Colonic mucosa (tissue), 4 donors: ENCODE measurements around the gene DENND1A. TPM values are rescaled to one million over a fixed set of nuclear protein-coding genes. Genes with fewer than 3 reads are reported as not detected.

Experiments
- DNase-seq: peaks from one replicate; pipeline ENCODE4 v3.0.0-alpha.2; 2020
- H3K27ac ChIP-seq: fragments of 200-600 bp; one replicate; pipeline ENCODE4 v1.8.0; 2021
- H3K27me3 ChIP-seq: fragments of 200-600 bp; one replicate; pipeline ENCODE4 v1.8.0; 2021
- H3K36me3 ChIP-seq: fragments of 200-600 bp; one replicate; pipeline ENCODE4 v1.8.0; 2021
- H3K4me1 ChIP-seq: fragments of 200-600 bp; one replicate; pipeline ENCODE4 v1.8.0; 2021; ENCODE audit warnings: mild to moderate bottlenecking
- H3K4me3 ChIP-seq: fragments of 200-600 bp; one replicate; pipeline ENCODE4 v1.8.0; 2021
- H3K9ac ChIP-seq, 2 donors: one replicate each; pipeline ENCODE4 v1.7.0; 2013; ENCODE audit warnings: control low read depth in 2 of 2, low read depth in 2 of 2, low read length in 2 of 2
- H3K9me3 ChIP-seq: fragments of 200-600 bp; one replicate; pipeline ENCODE4 v1.8.0; 2021
- CTCF ChIP-seq: fragments of 200-600 bp; IDR thresholded peaks from one replicate; pipeline ENCODE4 v1.8.0; 2022; ENCODE audit warnings: antibody characterized with exemption, mild to moderate bottlenecking
- intact Hi-C: fragments of 100-400 bp; cut with DNase I; formaldehyde crosslinking; loops from one replicate; pipeline ENCODE4 v1.14.1; 2022
- total RNA-seq, 2 donors: library from RNA; stranded (reverse); fragmentation: NEBNext Ultra II Directional in 1 of 2; extraction: Animal tissue kit (Norgen Biotek cat#: 25700) in 1 of 2; gene quantifications; one replicate each; pipeline ENCODE4 v1.2.1, GENCODE V29; 2021
- donor health status: healthy.
- donor health status: DM: no; HTN: no; CAD: no.
- donor health status: DM: no; HTN: no; CAD: no.

The DENND1A gene
- total RNA-seq, 2 donors from 2014 or later = 34.3 to 39.9 TPM

GRCh38 chr9:123696476-123696875 is 233.4 kb downstream of the DENND1A start:
- intact Hi-C loops = no loop called here
- H3K27me3 ChIP-seq = no peaks in the 10 kb centered on the region
- no peaks in the 10 kb centered on the region for H3K4me1 ChIP-seq
- H3K9ac ChIP-seq = no peak overlapping the region
- H3K36me3 ChIP-seq = no peaks in the 10 kb centered on the region
- no peaks in the 10 kb centered on the region for H3K9me3 ChIP-seq
- H3K27ac ChIP-seq = no peak overlapping the region
- no peak overlapping the region for H3K4me3 ChIP-seq
- DNase-seq = no peak
- no peak for TF ChIP-seq CTCF

GRCh38 chr9:123695386-123695785 is 234.5 kb downstream of the DENND1A start:
- no peak for DNase-seq
- Histone ChIP-seq H3K36me3 (no peaks in the 10 kb centered on the region), H3K27me3 (no peaks in the 10 kb centered on the region), H3K9me3 (no peaks in the 10 kb centered on the region), H3K4me1 (no peaks in the 10 kb centered on the region), H3K4me3 (no peak overlapping the region), H3K9ac (no peak overlapping the region), H3K27ac (no peak overlapping the region)
- no peak for TF ChIP-seq CTCF
- intact Hi-C loops = no loop called here

GRCh38 chr9:123691765-123692303 is 238.1 kb downstream of the DENND1A start:
- no peak for DNase-seq
- H3K27ac ChIP-seq = no peak overlapping the region
- H3K4me3 ChIP-seq = no peak overlapping the region
- no peaks in the 10 kb centered on the region for H3K27me3 ChIP-seq
- no peaks in the 10 kb centered on the region for H3K36me3 ChIP-seq
- peaks cover 6% of the 10 kb centered on the region for H3K4me1 ChIP-seq
- no peak for TF ChIP-seq CTCF
- no peaks in the 10 kb centered on the region for H3K9me3 ChIP-seq
- intact Hi-C loops = no loop called here
- no peak overlapping the region for H3K9ac ChIP-seq

GRCh38 chr9:123689701-123690428 is 240.1 kb downstream of the DENND1A start:
- no peak for DNase-seq
- no peak overlapping the region for H3K4me3 ChIP-seq
- H3K9ac ChIP-seq = no peak overlapping the region
- H3K4me1 ChIP-seq = peaks cover 12% of the 10 kb centered on the region
- intact Hi-C loops = no loop called here
- no peak overlapping the region for H3K27ac ChIP-seq
- H3K36me3 ChIP-seq = no peaks in the 10 kb centered on the region
- H3K27me3 ChIP-seq = no peaks in the 10 kb centered on the region
- no peaks in the 10 kb centered on the region for H3K9me3 ChIP-seq
- TF ChIP-seq CTCF = no peak

- no peak overlapping the region for H3K4me3 ChIP-seq
- DNase-seq = no peak
- H3K4me1 ChIP-seq = peaks cover 12% of the 10 kb centered on the region
- H3K27ac ChIP-seq = peak overlapping the region; percentile 38
- H3K9me3 ChIP-seq = no peaks in the 10 kb centered on the region
- intact Hi-C loops = no loop called here
- no peak overlapping the region for H3K9ac ChIP-seq
- no peak for TF ChIP-seq CTCF
- H3K27me3 ChIP-seq = no peaks in the 10 kb centered on the region
- no peaks in the 10 kb centered on the region for H3K36me3 ChIP-seq
These were observed 242.6 kb downstream of the DENND1A start for GRCh38 chr9:123687246-123687751.
